HAP-1 (cell line): ENCODE data around the gene TBC1D2.

Experiments used
- DNase-seq, 2 experiments: peaks; one replicate each; pipeline ENCODE4 v3.0.0-alpha.2; 2016 to 2020; ENCODE audit warnings: low spot score in 2 of 2
- H3K27me3 ChIP-seq: fragments of 250-450 bp; sonication (Bioruptor Pico); 2 replicates; pipeline ENCODE4 v1.5.1; 2020; ENCODE audit warnings: low read depth, mild to moderate bottlenecking, moderate library complexity
- H3K36me3 ChIP-seq: fragments of 250-450 bp; sonication (Bioruptor Pico); replicated peaks from 2 replicates; pipeline ENCODE4 v1.5.1; 2020; ENCODE audit warnings: mild to moderate bottlenecking
- H3K4me1 ChIP-seq: fragments of 250-450 bp; sonication (Bioruptor Pico); 2 replicates; pipeline ENCODE4 v1.5.1; 2020; ENCODE audit warnings: mild to moderate bottlenecking
- H3K4me3 ChIP-seq: fragments of 250-450 bp; sonication (Bioruptor Pico); 2 replicates; pipeline ENCODE4 v1.5.1; 2020; ENCODE audit warnings: mild to moderate bottlenecking, moderate library complexity
- H3K9me3 ChIP-seq: fragments of 250-450 bp; sonication (Bioruptor Pico); 2 replicates; pipeline ENCODE4 v1.5.1; 2020; ENCODE audit warnings: mild to moderate bottlenecking, moderate library complexity
- in situ Hi-C: fragments of 300-500 bp; cut with MboI; formaldehyde crosslinking; loops from 3 replicates; pipeline ENCODE4 v1.14.3; 2020; ENCODE audit warnings: low sequenced_read_pairs, inconsistent platforms, mixed read lengths

TBC1D2 gene

DNA sequence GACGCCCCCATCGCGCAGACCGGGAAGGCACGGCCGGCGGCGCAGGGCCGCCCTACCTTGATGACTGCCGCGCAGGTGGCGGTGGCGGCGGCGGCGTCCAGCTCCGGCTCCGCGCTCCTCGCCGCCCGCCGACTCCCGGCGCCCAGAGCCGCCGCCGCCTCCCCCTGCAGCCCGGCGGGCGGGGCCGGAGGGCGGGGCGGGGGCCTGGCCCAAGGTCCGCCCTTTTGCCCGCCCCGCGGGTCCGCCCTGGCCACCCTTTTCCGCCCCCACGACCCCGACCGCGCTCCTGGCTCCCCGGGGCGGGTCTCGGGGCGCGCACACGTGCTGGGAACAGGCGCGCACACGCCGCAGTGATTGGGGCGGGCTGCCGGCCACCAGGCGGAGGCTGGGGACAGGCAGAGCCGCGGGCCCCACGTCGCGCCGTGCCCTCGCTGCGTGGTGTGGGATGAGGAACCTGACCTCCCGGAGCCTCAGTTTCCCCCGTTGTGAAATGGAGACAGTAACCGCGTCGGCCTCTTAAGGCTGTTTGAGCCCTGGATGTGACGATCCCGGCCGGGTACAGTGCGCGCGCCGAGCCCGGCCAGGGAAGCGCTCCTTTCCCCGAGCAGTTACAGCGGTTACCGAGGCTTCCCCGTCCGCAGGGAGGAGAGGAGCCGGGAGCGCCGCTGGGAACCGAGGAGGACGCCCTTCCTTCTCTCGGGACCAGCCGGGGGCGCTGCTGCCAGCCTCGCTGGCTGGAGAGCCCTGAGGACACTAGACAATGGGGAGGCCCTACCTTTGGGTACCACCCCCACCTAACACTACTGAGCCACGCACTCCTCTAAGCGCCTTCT lies 62.7 kb downstream of the TBC1D2 start, which contains the start of gene CORO2A:
TSS of gene CORO2A (minus strand) at position 135 of the 833 bp plus-strand sequence. CDS start 34,977 bp downstream, outside the sequence.
- peaks cover 3% of the 10 kb centered on the region; the same call in 1 of the 2 replicates for H3K4me1 ChIP-seq
- H3K27me3 ChIP-seq: no peaks in the 10 kb centered on the region
- DNase-seq: peak; percentile 73 to 90
- no peaks in the 10 kb centered on the region for H3K36me3 ChIP-seq
- H3K9me3 ChIP-seq: no peaks in the 10 kb centered on the region
- H3K4me3 ChIP-seq: peak within 1 kb of the TSS; percentile 63
- in situ Hi-C loops: no loop called here

- in situ Hi-C loops: no loop called here
- peaks cover 3% of the 10 kb centered on the region; the same call in 1 of the 2 replicates for H3K4me1 ChIP-seq
- no peaks in the 10 kb centered on the region for H3K36me3 ChIP-seq
- H3K9me3 ChIP-seq: no peaks in the 10 kb centered on the region
- DNase-seq: peak; percentile 36 to 65
- no peaks in the 10 kb centered on the region for H3K27me3 ChIP-seq
- H3K4me3 ChIP-seq: peak overlapping the region; percentile 60
Measured at GRCh38 chr9:98191671-98192502, 63.6 kb downstream of the TBC1D2 start.

GRCh38 chr9:98191181-98191608 lies 64.3 kb downstream of the TBC1D2 start:
- peak overlapping the region; percentile 60 for H3K4me3 ChIP-seq
- peaks cover 3% of the 10 kb centered on the region; the same call in 1 of the 2 replicates for H3K4me1 ChIP-seq
- no peaks in the 10 kb centered on the region for H3K27me3 ChIP-seq
- no peaks in the 10 kb centered on the region for H3K9me3 ChIP-seq
- no peak for DNase-seq
- H3K36me3 ChIP-seq: no peaks in the 10 kb centered on the region
- in situ Hi-C loops: no loop called here

DNA sequence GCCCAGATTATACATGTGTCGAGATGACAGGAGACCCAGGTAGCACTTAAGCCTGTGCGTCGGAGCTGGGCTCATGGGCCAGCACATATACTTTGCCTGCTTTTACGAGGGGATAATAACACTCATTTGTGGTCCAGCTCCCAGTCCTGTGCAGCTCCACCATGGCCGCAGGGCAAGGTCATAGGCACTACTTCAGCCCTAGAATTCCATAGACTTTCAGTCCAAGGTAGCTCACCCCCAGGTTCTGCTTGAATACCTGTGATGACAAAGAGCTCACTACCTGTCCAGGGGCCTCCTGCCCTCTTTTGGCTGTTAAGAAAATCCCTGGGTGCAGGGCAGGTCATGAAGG lies 64.7 kb downstream of the TBC1D2 start:
- no peaks in the 10 kb centered on the region for H3K27me3 ChIP-seq
- H3K4me1 ChIP-seq: peaks cover 3% of the 10 kb centered on the region; the same call in 1 of the 2 replicates
- H3K36me3 ChIP-seq: no peaks in the 10 kb centered on the region
- no peak for DNase-seq
- H3K9me3 ChIP-seq: no peaks in the 10 kb centered on the region
- in situ Hi-C loops: no loop called here
- H3K4me3 ChIP-seq: no peak overlapping the region

DNA sequence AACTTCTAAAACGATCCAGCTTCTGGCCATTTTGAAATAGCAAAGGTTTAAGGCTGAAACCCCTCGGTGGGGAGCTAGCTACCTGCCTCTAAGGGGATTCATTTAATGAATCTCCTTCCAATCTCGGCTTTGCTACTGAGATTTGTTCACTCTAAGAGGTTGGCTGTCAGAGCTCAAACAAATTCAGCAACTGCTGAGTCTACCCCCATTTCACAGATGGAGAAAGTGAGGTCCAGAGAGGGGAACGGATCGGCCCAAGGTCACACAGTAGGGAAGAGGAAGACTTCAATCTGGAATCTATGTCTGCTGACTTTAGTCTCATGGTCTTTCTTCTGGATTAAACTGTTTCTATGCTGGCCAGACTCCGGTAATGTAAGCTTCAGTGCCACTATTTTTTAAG lies 66.0 kb downstream of the TBC1D2 start:
- DNase-seq: no peak
- H3K9me3 ChIP-seq: no peaks in the 10 kb centered on the region
- peaks cover 3% of the 10 kb centered on the region; the same call in 1 of the 2 replicates for H3K4me1 ChIP-seq
- H3K27me3 ChIP-seq: no peaks in the 10 kb centered on the region
- H3K4me3 ChIP-seq: no peak overlapping the region
- in situ Hi-C loops: no loop called here
- no peaks in the 10 kb centered on the region for H3K36me3 ChIP-seq

- peaks cover 3% of the 10 kb centered on the region; the same call in 1 of the 2 replicates for H3K4me1 ChIP-seq
- in situ Hi-C loops: no loop called here
Measured at GRCh38 chr9:98187926-98188325, 67.5 kb downstream of the TBC1D2 start.

GRCh38 chr9:98186236-98186635 lies 69.2 kb downstream of the TBC1D2 start:
- DNase-seq: no peak
- H3K36me3 ChIP-seq: no peaks in the 10 kb centered on the region
- H3K27me3 ChIP-seq: no peaks in the 10 kb centered on the region
- in situ Hi-C loops: no loop called here
- H3K9me3 ChIP-seq: no peaks in the 10 kb centered on the region
- no peaks in the 10 kb centered on the region; the same call in 1 of the 2 replicates for H3K4me1 ChIP-seq
- H3K4me3 ChIP-seq: no peak overlapping the region

More at GRCh38 chr9:98187926-98188325, 67.5 kb downstream of the TBC1D2 start:
- DNase-seq: no peak
- Histone ChIP-seq H3K36me3 (no peaks in the 10 kb centered on the region), H3K4me3 (no peak overlapping the region), H3K9me3 (no peaks in the 10 kb centered on the region), H3K27me3 (no peaks in the 10 kb centered on the region)

GRCh38 chr9:98185611-98186171 lies 69.8 kb downstream of the TBC1D2 start:
- Histone ChIP-seq H3K4me1 (no peaks in the 10 kb centered on the region; the same call in 1 of the 2 replicates), H3K27me3 (no peaks in the 10 kb centered on the region), H3K36me3 (no peaks in the 10 kb centered on the region), H3K4me3 (no peak overlapping the region), H3K9me3 (no peaks in the 10 kb centered on the region)
- in situ Hi-C loops: no loop called here
- DNase-seq: no peak

- H3K9me3 ChIP-seq: no peaks in the 10 kb centered on the region
- no peak overlapping the region for H3K4me3 ChIP-seq
- in situ Hi-C loops: no loop called here
- no peaks in the 10 kb centered on the region; the same call in 1 of the 2 replicates for H3K4me1 ChIP-seq
- no peak for DNase-seq
- no peaks in the 10 kb centered on the region for H3K36me3 ChIP-seq
- no peaks in the 10 kb centered on the region for H3K27me3 ChIP-seq
Measured at GRCh38 chr9:98185021-98185567, 70.4 kb downstream of the TBC1D2 start.

DNA sequence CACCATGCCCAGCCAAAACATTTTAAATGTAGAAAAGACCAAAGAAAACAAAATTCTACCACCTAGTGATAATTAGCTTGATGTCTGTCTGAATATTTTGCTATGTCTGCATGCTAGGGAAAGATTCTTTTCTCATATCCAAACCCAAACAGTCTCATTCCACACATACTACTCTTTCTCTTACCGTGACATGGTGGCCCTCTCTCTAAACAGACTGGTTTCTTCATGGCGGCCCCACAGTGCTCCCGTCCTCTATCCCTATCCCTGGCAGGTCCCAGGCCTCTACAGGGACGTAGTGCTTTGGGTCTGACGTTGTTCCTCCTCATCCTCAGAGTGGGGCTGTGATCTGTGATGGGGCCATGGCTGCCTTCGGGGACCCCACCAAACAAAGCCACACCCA lies 71.1 kb downstream of the TBC1D2 start:
- in situ Hi-C loops: no loop called here

GRCh38 chr9:98182889-98183599 lies 72.4 kb downstream of the TBC1D2 start:
- no peaks in the 10 kb centered on the region for H3K36me3 ChIP-seq
- no peaks in the 10 kb centered on the region for H3K4me1 ChIP-seq
- H3K9me3 ChIP-seq: no peaks in the 10 kb centered on the region
- no peak for DNase-seq
- in situ Hi-C loops: no loop called here
- no peaks in the 10 kb centered on the region for H3K27me3 ChIP-seq
- no peak overlapping the region for H3K4me3 ChIP-seq

More for the DNA sequence above, 71.1 kb downstream of the TBC1D2 start:
- Histone ChIP-seq H3K9me3 (no peaks in the 10 kb centered on the region), H3K36me3 (no peaks in the 10 kb centered on the region), H3K4me3 (no peak overlapping the region), H3K4me1 (no peaks in the 10 kb centered on the region; the same call in 1 of the 2 replicates), H3K27me3 (no peaks in the 10 kb centered on the region)
- DNase-seq: no peak

- in situ Hi-C loops: no loop called here
- no peaks in the 10 kb centered on the region for H3K27me3 ChIP-seq
- DNase-seq: no peak
- no peak overlapping the region for H3K4me3 ChIP-seq
- no peaks in the 10 kb centered on the region for H3K4me1 ChIP-seq
- H3K9me3 ChIP-seq: no peaks in the 10 kb centered on the region
- no peaks in the 10 kb centered on the region for H3K36me3 ChIP-seq
Measured at GRCh38 chr9:98182069-98182820, 73.2 kb downstream of the TBC1D2 start.
